HG02759 (cell line): ENCODE data around the gene TMC4.
A peak's percentile ranks its signal among the peaks of the same experiment; 100 is the strongest.

Source experiments
- ATAC-seq: cut with Tn5 transposase; IDR thresholded peaks from one replicate; pipeline ENCODE4 v1.9.1; 2021; ENCODE audit warnings: mild to moderate bottlenecking, moderate library complexity; ENCODE audit not compliant: unreplicated experiment

The TMC4 gene

GRCh38 chr19:54156953-54157352, 16.0 kb downstream of the TMC4 start:
- no peak for ATAC-seq

GRCh38 chr19:54156490-54156889, 16.5 kb downstream of the TMC4 start:
- ATAC-seq: no peak

- no peak for ATAC-seq
Measured at GRCh38 chr19:54155694-54156093, 17.3 kb downstream of the TMC4 start.

GRCh38 chr19:54154603-54155345, 18.2 kb downstream of the TMC4 start:
- no peak for ATAC-seq

GRCh38 chr19:54153731-54154326, 19.1 kb downstream of the TMC4 start:
- no peak for ATAC-seq

DNA sequence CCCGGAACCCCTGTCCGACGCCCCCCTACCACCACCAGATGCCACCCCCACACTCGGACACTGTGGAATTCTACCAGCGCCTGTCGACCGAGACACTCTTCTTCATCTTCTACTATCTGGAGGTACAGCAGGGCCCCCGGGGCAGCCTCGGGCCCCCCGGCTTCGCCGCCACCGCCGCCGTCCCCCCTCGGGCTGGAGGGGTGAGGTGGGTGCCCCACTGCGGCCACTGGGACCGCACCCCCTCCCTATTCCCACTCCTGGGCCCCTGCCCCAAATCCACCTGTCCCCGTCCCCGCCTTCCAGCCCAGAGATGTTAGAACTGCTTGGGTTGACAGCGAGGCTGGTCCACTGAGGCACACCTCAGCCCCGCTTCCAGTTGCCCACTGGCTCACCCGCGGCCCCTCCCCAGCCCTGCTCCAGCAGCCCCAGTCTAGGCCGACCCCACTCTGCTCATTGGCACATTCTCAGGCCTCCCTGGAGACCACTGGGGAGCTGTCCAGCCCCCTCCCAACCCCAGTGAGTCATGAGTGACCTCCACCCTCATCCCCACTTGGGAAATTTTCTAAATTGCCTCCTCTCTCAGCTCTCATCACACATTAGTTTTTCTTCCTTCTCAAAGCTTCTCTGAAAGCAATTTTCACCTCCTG, 20.0 kb downstream of the TMC4 start:
- ATAC-seq: no peak

DNA sequence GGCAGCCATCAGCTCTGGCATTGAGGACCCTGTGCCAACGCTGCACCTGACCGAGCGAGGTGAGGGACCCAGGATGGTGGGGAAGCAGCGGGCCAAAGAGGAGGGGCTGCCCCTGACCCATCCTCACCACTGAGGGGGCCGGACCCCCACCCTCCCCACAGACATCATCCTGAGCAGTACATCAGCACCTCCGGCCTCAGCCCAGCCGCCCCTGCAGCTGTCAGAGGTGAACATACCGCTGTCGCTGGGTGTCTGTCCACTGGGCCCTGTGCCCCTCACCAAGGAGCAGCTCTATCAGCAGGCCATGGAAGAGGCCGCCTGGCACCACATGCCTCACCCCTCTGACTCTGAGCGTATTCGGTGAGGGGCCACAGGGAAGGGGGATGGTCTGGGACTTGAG, 20.7 kb downstream of the TMC4 start:
- ATAC-seq: no peak

GRCh38 chr19:54151362-54152035, 21.5 kb downstream of the TMC4 start:
- ATAC-seq: no peak

GRCh38 chr19:54149021-54149812, 23.7 kb downstream of the TMC4 start:
- ATAC-seq: no peak

DNA sequence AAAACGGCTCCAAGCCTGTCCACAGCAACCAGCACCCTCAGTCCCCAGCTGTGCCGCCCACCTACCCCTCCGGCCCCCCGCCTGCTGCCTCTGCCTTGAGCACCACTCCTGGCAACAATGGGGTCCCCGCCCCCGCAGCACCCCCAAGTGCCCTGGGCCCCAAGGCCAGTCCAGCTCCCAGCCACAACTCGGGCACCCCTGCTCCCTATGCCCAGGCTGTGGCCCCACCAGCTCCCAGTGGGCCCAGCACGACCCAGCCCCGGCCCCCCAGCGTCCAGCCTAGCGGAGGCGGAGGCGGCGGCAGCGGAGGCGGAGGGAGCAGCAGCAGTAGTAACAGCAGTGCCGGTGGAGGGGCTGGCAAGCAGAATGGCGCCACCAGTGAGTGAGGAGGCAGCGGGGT, 24.8 kb downstream of the TMC4 start:
- ATAC-seq: no peak

DNA sequence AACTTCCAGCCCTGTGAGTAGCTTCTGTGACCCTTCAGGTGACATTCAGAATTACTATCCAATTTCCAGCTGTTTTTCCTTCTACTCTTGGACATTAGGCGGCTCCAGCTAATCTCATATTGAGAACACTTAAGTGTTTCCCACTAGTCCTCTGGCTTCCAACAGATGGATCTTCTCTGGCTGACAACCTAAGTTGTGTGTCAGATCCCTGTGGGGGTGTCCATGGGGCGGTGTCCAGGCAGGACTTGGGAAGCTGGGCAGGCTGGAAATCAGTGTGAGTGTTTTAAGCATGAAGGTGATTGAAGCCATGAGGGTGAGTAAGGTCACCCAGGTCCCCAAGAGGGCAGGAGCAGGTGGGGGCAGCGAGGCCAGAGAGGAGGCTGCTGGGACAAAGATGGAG, 25.3 kb downstream of the TMC4 start:
- no peak for ATAC-seq

GRCh38 chr19:54145541-54146158, 27.3 kb downstream of the TMC4 start:
- ATAC-seq: no peak

- ATAC-seq: no peak
Measured at GRCh38 chr19:54142166-54142780, 30.7 kb downstream of the TMC4 start.

GRCh38 chr19:54141356-54141755, 31.6 kb downstream of the TMC4 start:
- no peak for ATAC-seq

DNA sequence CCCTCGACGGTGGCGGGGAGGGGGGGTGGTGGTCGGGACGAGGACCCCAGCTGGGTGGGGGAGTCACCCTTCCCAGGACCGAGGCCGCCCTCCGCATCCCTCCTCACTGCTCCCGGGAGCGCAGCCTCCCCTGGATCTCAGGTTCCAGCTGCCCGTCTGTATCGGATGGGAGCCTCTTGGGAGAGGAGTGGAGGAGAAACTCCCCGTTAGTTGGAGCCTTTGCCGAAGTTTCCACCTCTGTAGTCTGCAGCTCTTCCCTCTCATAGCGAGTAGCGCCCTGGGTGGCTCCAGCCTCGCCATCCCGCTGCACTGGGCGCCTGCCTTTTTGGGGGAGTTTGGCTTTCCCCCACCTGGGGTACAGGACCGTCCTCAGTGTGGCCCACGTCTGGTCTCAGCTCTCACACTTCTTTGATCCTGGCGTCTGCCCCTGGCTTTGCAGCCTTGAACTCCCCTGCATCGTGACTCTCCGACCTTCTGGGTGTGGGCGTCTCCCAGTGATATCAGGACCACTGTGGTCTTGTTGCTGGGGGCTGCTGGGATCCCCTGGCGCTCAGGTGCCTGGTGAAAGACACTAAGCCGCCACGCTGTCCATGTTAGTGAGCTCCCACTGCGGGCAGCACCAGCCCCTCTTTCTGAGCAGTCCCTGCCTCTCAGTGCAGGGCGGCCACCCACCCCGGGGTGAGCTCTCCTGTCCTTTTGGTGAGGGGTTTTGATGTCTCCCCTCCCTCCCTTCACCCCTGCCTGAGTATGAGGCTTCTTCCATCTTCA, 34.3 kb downstream of the TMC4 start:
- ATAC-seq: no peak

GRCh38 chr19:54137699-54138488, 35.1 kb downstream of the TMC4 start, which contains the start of gene CNOT3:
CNOT3 (plus strand) TSS chr19:54137762; CDS start chr19:54142979, 5,217 bp downstream.
- no peak for ATAC-seq

DNA sequence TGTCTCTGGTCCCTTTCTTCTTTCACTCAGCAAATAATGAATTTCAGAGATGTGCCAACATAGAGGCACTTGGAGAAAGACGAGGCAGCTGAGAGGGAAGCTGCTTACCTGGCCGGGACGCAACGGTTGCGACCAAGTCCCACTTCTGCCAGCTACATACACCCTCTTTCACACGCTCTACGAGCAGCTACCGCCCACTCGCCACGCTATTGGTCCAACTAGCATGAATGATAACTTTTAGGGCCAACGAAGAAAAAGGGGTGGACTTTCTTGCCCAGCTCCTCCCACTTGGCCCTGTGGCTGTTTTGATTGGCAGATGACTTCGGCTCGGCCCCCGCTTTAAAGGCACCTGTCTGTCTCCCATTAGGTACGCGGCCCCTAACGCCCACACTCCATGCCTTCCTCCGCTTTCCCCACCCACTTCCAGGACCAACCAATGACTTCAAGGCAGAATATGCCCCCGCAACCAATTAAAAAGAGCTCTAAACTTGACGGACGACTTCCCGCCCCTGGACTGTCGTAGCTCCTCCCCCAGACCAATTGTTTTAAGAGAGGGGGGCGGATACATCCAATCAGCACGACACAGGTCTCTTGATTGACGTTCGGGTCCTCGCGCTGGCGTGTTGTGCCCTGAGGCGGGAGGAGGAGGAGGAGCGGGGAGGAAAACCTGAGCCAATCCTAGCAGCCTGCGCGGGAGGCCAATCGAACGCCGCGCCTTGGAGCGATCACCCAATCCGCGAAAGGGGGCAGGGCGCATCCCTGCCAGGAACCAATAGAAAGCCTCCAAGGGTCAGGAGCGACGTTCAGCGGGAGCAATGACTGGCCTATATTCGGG, 35.9 kb downstream of the TMC4 start:
- peak; percentile 79 for ATAC-seq
